Activated CD4-positive, alpha-beta T cell treated with anti-CD3 and anti-CD28 coated beads, Interleukin-2, amount 10 ng/mL, durations not matched to agents 7 days and 5 days (primary cell): ENCODE data around the gene UCP2. TPM values are rescaled to one million over a fixed set of nuclear protein-coding genes. Genes with fewer than 3 reads are reported as not detected.
A peak's percentile ranks its signal among the peaks of the same experiment; 100 is the strongest.

Source experiments
- CTCF ChIA-PET: fragments of 350-600 bp; sonication (Branson Sonifier 250); formaldehyde crosslinking; loops from one replicate; lab custom pipeline; 2021; ENCODE audit warnings: antibody characterized with exemption; lab: Charles Lee
- POLR2A ChIA-PET: fragments of 350-600 bp; sonication (Branson Sonifier 250); formaldehyde crosslinking; loops from one replicate; lab custom pipeline; 2021; ENCODE audit warnings: antibody characterized with exemption; lab: Charles Lee
- DNase-seq: peaks from one replicate; pipeline ENCODE4 v3.0.0-alpha.2; 2020
- H3K27ac Mint-ChIP-seq: one replicate; pipeline ENCODE4 v1.8.0; 2021; ENCODE audit warnings: mild to moderate bottlenecking, moderate library complexity, mixed read lengths
- H3K27me3 Mint-ChIP-seq: one replicate; pipeline ENCODE4 v1.8.0; 2021; ENCODE audit warnings: mixed read lengths
- H3K36me3 Mint-ChIP-seq: one replicate; pipeline ENCODE4 v1.8.0; 2021; ENCODE audit warnings: low read depth, mixed read lengths
- H3K4me1 Mint-ChIP-seq: one replicate; pipeline ENCODE4 v1.8.0; 2021; ENCODE audit warnings: mixed read lengths
- H3K4me3 Mint-ChIP-seq: one replicate; pipeline ENCODE4 v1.8.0; 2021; ENCODE audit warnings: mild to moderate bottlenecking, moderate library complexity, mixed read lengths
- H3K9me3 Mint-ChIP-seq: one replicate; pipeline ENCODE4 v1.8.0; 2021; ENCODE audit warnings: mixed read lengths
- total RNA-seq, 2 experiments: library from RNA; stranded (reverse); gene quantifications; one replicate each; pipeline ENCODE4 v1.2.3, GENCODE V29; 2021

Gene UCP2
- total RNA-seq, 2 experiments from 2014 or later = 326 to 344 TPM

- no peak overlapping the region for H3K27ac Mint-ChIP-seq
- H3K4me3 Mint-ChIP-seq = no peak overlapping the region
- POLR2A ChIA-PET = no interaction called here
- no peak for DNase-seq
- H3K27me3 Mint-ChIP-seq = peaks cover 12% of the 10 kb centered on the region
- CTCF ChIA-PET = interaction anchor here (0.6 to 1.2 kb wide), 3 partner anchors 13 to 332 kb away, joined by 3 read pairs; no protein-coding TSS in a partner anchor
- H3K9me3 Mint-ChIP-seq = no peaks in the 10 kb centered on the region
- no peaks in the 10 kb centered on the region for H3K36me3 Mint-ChIP-seq
- peaks cover 4% of the 10 kb centered on the region for H3K4me1 Mint-ChIP-seq
These were observed 24.8 kb downstream of the UCP2 start for GRCh38 chr11:73957654-73958361.

- Mint-ChIP-seq H3K4me3 (no peak overlapping the region), H3K9me3 (no peaks in the 10 kb centered on the region), H3K36me3 (no peaks in the 10 kb centered on the region), H3K27me3 (peaks cover 12% of the 10 kb centered on the region), H3K27ac (no peak overlapping the region), H3K4me1 (peaks cover 4% of the 10 kb centered on the region)
- DNase-seq = no peak
- ChIA-PET CTCF (interaction anchor here (0.6 to 1.2 kb wide), 6 partner anchors 9 to 331 kb away, joined by 3 read pairs; no protein-coding TSS in a partner anchor), POLR2A (no interaction called here)
These were observed 25.6 kb downstream of the UCP2 start for GRCh38 chr11:73956876-73957653.

- Mint-ChIP-seq H3K27me3 (peaks cover 6% of the 10 kb centered on the region), H3K36me3 (no peaks in the 10 kb centered on the region), H3K27ac (no peak overlapping the region), H3K9me3 (no peaks in the 10 kb centered on the region), H3K4me1 (no peaks in the 10 kb centered on the region), H3K4me3 (no peak overlapping the region)
- CTCF ChIA-PET = no interaction called here
- POLR2A ChIA-PET = no interaction called here
- DNase-seq = no peak
These were observed 30.8 kb downstream of the UCP2 start for GRCh38 chr11:73951797-73952196.

- H3K27me3 Mint-ChIP-seq = peaks cover 2% of the 10 kb centered on the region
- no peaks in the 10 kb centered on the region for H3K4me1 Mint-ChIP-seq
- ChIA-PET CTCF (no interaction called here), POLR2A (no interaction called here)
- H3K27ac Mint-ChIP-seq = no peak within 1 kb of the TSS
- no peak within 1 kb of the TSS for H3K4me3 Mint-ChIP-seq
- peak; percentile 42 for DNase-seq
- no peaks in the 10 kb centered on the region for H3K9me3 Mint-ChIP-seq
- H3K36me3 Mint-ChIP-seq = no peaks in the 10 kb centered on the region
These were observed 31.6 kb downstream of the UCP2 start, which contains the start of gene DNAJB13 for GRCh38 chr11:73950869-73951710. Gene DNAJB13, plus strand, starts transcription at chr11:73951026. Its CDS starts 44 bp downstream, at chr11:73951070.

- Mint-ChIP-seq H3K36me3 (no peaks in the 10 kb centered on the region), H3K4me1 (no peaks in the 10 kb centered on the region), H3K27me3 (no peaks in the 10 kb centered on the region), H3K4me3 (no peak overlapping the region), H3K27ac (no peak overlapping the region), H3K9me3 (no peaks in the 10 kb centered on the region)
- ChIA-PET POLR2A (no interaction called here), CTCF (no interaction called here)
- DNase-seq = no peak
These were observed 32.7 kb downstream of the UCP2 start for GRCh38 chr11:73949912-73950311.

- Mint-ChIP-seq H3K4me1 (no peaks in the 10 kb centered on the region), H3K4me3 (no peak overlapping the region), H3K27ac (peak overlapping the region; percentile 47), H3K36me3 (no peaks in the 10 kb centered on the region), H3K27me3 (no peaks in the 10 kb centered on the region), H3K9me3 (no peaks in the 10 kb centered on the region)
- ChIA-PET CTCF (interaction anchor here (0.7 to 1.4 kb wide), 2 partner anchors 15 to 1269 kb away, joined by 4 to 5 read pairs; no protein-coding TSS in a partner anchor), POLR2A (no interaction called here)
- no peak for DNase-seq
These were observed 33.4 kb downstream of the UCP2 start for GRCh38 chr11:73949246-73949645.

GRCh38 chr11:73946798-73947458 lies 35.7 kb downstream of the UCP2 start:
- no peaks in the 10 kb centered on the region for H3K27me3 Mint-ChIP-seq
- ChIA-PET POLR2A (no interaction called here), CTCF (no interaction called here)
- H3K27ac Mint-ChIP-seq = no peak overlapping the region
- no peaks in the 10 kb centered on the region for H3K9me3 Mint-ChIP-seq
- no peaks in the 10 kb centered on the region for H3K4me1 Mint-ChIP-seq
- H3K36me3 Mint-ChIP-seq = no peaks in the 10 kb centered on the region
- H3K4me3 Mint-ChIP-seq = no peak overlapping the region
- no peak for DNase-seq

- Mint-ChIP-seq H3K36me3 (peaks cover 2% of the 10 kb centered on the region), H3K27ac (no peak overlapping the region), H3K4me3 (no peak overlapping the region), H3K27me3 (no peaks in the 10 kb centered on the region), H3K4me1 (no peaks in the 10 kb centered on the region), H3K9me3 (no peaks in the 10 kb centered on the region)
- no peak for DNase-seq
- CTCF ChIA-PET = interaction anchor here (1.3 to 1.4 kb wide), 3 partner anchors 12 to 27 kb away, joined by 3 to 4 read pairs (median 3); no protein-coding TSS in a partner anchor
- POLR2A ChIA-PET = no interaction called here
These were observed 37.2 kb downstream of the UCP2 start for GRCh38 chr11:73945396-73945795.

- POLR2A ChIA-PET = no interaction called here
- CTCF ChIA-PET = interaction anchor here (1.3 to 1.4 kb wide), 2 partner anchors 13 to 27 kb away, joined by 3 read pairs; no protein-coding TSS in a partner anchor
- Mint-ChIP-seq H3K36me3 (peaks cover 2% of the 10 kb centered on the region), H3K27ac (no peak overlapping the region), H3K4me3 (no peak overlapping the region), H3K4me1 (no peaks in the 10 kb centered on the region), H3K9me3 (no peaks in the 10 kb centered on the region), H3K27me3 (no peaks in the 10 kb centered on the region)
- no peak for DNase-seq
These were observed 37.7 kb downstream of the UCP2 start for GRCh38 chr11:73944901-73945300.

GRCh38 chr11:73944085-73944484 lies 38.6 kb downstream of the UCP2 start:
- Mint-ChIP-seq H3K36me3 (peaks cover 2% of the 10 kb centered on the region), H3K4me1 (no peaks in the 10 kb centered on the region), H3K9me3 (no peaks in the 10 kb centered on the region), H3K27ac (no peak overlapping the region), H3K27me3 (no peaks in the 10 kb centered on the region), H3K4me3 (no peak overlapping the region)
- ChIA-PET POLR2A (no interaction called here), CTCF (no interaction called here)
- DNase-seq = no peak

GRCh38 chr11:73942010-73942409 lies 40.6 kb downstream of the UCP2 start:
- Mint-ChIP-seq H3K36me3 (peaks cover 2% of the 10 kb centered on the region), H3K4me1 (no peaks in the 10 kb centered on the region), H3K27me3 (no peaks in the 10 kb centered on the region), H3K4me3 (no peak overlapping the region), H3K27ac (no peak overlapping the region), H3K9me3 (peaks cover 5% of the 10 kb centered on the region)
- ChIA-PET POLR2A (no interaction called here), CTCF (interaction anchor here (0.8 to 1.0 kb wide), 2 partner anchors 12 to 311 kb away, joined by 3 read pairs; no protein-coding TSS in a partner anchor)
- no peak for DNase-seq
